Keratinocyte (primary cell): ENCODE measurements around the gene HNF4A.

Experiments
- EZH2 ChIP-seq: IDR thresholded peaks from one replicate; pipeline ENCODE4 v1.6.1; 2012; ENCODE audit warnings: inconsistent platforms, mild to moderate bottlenecking, low read length, moderate library complexity
- TF ChIP-seq, protein P1 (sequence below), 3 experiments: IDR thresholded peaks in 1 of 3; conservative IDR thresholded peaks in 1 of 3; optimal IDR thresholded peaks in 1 of 3; 2 replicates in 2 of 3; 3 replicates in 1 of 3; pipeline versions ENCODE3 to v1.5.1; 2011; ENCODE audit warnings: low read length in 3 of 3, mild to moderate bottlenecking in 3 of 3, moderate library complexity in 2 of 3, control low read depth in 1 of 3, inconsistent platforms in 1 of 3; ENCODE audit not compliant: insufficient read depth in 2 of 3; ENCODE audit errors: extremely low read depth in 1 of 3

DNA sequence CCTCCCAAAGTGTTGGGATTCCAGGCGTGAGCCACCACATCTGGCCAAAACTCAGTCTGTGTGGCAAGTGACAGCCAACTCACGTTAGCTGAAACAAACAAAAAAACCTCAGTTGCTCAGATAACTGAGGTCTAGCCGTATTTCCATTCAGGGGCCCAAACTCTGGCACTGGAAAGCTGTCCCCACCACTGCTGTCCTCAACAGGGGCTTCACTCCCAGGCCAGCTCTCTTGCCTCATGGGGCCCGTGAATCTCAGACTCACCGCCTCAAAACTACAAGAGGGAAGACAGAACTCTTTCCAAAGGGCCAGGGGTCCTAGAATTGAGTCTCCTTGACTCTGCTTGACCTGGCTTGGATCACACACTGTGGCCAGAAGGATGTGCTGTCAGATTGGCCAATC, 127.6 kb downstream of the HNF4A start:
- TF ChIP-seq, protein P1, sequence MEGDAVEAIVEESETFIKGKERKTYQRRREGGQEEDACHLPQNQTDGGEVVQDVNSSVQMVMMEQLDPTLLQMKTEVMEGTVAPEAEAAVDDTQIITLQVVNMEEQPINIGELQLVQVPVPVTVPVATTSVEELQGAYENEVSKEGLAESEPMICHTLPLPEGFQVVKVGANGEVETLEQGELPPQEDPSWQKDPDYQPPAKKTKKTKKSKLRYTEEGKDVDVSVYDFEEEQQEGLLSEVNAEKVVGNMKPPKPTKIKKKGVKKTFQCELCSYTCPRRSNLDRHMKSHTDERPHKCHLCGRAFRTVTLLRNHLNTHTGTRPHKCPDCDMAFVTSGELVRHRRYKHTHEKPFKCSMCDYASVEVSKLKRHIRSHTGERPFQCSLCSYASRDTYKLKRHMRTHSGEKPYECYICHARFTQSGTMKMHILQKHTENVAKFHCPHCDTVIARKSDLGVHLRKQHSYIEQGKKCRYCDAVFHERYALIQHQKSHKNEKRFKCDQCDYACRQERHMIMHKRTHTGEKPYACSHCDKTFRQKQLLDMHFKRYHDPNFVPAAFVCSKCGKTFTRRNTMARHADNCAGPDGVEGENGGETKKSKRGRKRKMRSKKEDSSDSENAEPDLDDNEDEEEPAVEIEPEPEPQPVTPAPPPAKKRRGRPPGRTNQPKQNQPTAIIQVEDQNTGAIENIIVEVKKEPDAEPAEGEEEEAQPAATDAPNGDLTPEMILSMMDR (optimal IDR thresholded peaks at IDR 0.05 in 1 of 3, IDR thresholded peaks at IDR 0.05 in 1 of 3, conservative IDR thresholded peaks at IDR 0.05 in 1 of 3; ENCODE audit: extremely low read depth in 1 of 3, insufficient read depth in 2 of 3, low read length in 3 of 3): no peak
- no peak for TF ChIP-seq EZH2
